Measurements from ENCODE around the gene ATG101. TPM values are rescaled to one million over a fixed set of nuclear protein-coding genes. Genes with fewer than 3 reads are reported as not detected.

Gene ATG101
- total and polyA plus RNA-seq, 2 of the 13 experiments (the other 11 are each of a cell fraction or from before 2014, with no cell fraction given): 58.2 to 67.7 TPM

DNA sequence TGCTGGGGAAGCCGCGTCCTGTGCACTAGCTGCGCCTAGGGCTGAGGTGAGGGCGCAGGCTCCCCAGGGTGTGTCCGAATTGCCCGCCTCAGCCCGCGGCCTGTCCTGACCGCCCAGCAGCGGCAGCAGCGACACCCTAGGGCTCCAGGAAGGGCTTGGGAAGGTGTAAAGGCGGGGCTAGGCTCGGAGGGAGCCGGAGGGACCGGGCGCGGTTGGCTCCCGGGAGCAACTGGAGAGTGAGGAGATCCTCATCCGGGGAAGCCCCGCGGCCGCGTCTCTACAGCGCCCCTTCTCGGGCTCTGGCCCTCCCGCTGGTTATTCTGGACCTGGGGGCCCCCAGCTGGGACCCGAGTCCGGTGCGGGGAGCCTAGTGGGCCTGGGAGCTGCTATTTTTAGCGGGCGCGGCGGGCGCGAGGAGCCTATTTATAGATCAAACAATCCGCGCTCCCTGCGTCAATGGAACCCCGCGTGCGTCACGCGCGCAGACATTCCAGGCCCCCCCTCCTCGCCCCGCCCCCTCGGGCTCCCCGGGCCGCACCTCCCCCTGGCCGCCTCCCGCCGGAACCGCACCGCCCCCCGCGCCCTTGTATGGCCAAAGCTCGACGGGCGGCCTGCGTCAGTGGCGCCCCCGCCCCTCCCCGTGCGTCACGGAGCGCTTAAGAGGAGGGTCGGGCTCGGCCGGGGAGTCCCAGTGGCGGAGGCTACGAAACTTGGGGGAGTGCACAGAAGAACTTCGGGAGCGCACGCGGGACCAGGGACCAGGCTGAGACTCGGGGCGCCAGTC is 18.8 kb upstream of the ATG101 start, which contains the start of gene NR4A1 (continued):
- TF ChIP-seq U2AF1 (optimal IDR thresholded peaks at IDR 0.05; ENCODE audit: low read depth, low read length) (peak; percentile 83), ZMAT5 (CRISPR knock-in tag; IDR thresholded peaks at IDR 0.05; ENCODE audit: borderline replicate concordance, low read depth) (no peak), ATAD3A (CRISPR knock-in tag; IDR thresholded peaks at IDR 0.05) (no peak), REPIN1 (CRISPR knock-in tag; IDR thresholded peaks at IDR 0.05; ENCODE audit: borderline replicate concordance, low read depth) (0 out of 2 replicates have a peak, but pooled peaks have one; percentile 18), ZSCAN29 (CRISPR knock-in tag; conservative IDR thresholded peaks at IDR 0.05) (peak; percentile 98), MLX (CRISPR knock-in tag; IDR thresholded peaks at IDR 0.05) (no peak), FOXA1 (IDR thresholded peaks at IDR 0.05) (no peak), FOXA1 (CRISPR knock-in tag; IDR thresholded peaks at IDR 0.05) (no peak), ZFP36L1 (CRISPR knock-in tag; IDR thresholded peaks at IDR 0.05) (no peak), ZNF205 (CRISPR knock-in tag; IDR thresholded peaks at IDR 0.05) (no peak), GRHL1 (CRISPR knock-in tag; conservative IDR thresholded peaks at IDR 0.05) (no peak), MTF2 (CRISPR knock-in tag; IDR thresholded peaks at IDR 0.05; ENCODE audit: borderline replicate concordance) (0 out of 2 replicates have a peak, but pooled peaks have one; percentile 43)
- TF ChIP-seq, protein P1, sequence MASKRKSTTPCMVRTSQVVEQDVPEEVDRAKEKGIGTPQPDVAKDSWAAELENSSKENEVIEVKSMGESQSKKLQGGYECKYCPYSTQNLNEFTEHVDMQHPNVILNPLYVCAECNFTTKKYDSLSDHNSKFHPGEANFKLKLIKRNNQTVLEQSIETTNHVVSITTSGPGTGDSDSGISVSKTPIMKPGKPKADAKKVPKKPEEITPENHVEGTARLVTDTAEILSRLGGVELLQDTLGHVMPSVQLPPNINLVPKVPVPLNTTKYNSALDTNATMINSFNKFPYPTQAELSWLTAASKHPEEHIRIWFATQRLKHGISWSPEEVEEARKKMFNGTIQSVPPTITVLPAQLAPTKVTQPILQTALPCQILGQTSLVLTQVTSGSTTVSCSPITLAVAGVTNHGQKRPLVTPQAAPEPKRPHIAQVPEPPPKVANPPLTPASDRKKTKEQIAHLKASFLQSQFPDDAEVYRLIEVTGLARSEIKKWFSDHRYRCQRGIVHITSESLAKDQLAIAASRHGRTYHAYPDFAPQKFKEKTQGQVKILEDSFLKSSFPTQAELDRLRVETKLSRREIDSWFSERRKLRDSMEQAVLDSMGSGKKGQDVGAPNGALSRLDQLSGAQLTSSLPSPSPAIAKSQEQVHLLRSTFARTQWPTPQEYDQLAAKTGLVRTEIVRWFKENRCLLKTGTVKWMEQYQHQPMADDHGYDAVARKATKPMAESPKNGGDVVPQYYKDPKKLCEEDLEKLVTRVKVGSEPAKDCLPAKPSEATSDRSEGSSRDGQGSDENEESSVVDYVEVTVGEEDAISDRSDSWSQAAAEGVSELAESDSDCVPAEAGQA (IDR thresholded peaks at IDR 0.05; ENCODE audit: low read depth): no peak
- TF ChIP-seq, protein P1 (CRISPR knock-in tag; IDR thresholded peaks at IDR 0.05; ENCODE audit: borderline replicate concordance): no peak
- TF ChIP-seq, protein P2, sequence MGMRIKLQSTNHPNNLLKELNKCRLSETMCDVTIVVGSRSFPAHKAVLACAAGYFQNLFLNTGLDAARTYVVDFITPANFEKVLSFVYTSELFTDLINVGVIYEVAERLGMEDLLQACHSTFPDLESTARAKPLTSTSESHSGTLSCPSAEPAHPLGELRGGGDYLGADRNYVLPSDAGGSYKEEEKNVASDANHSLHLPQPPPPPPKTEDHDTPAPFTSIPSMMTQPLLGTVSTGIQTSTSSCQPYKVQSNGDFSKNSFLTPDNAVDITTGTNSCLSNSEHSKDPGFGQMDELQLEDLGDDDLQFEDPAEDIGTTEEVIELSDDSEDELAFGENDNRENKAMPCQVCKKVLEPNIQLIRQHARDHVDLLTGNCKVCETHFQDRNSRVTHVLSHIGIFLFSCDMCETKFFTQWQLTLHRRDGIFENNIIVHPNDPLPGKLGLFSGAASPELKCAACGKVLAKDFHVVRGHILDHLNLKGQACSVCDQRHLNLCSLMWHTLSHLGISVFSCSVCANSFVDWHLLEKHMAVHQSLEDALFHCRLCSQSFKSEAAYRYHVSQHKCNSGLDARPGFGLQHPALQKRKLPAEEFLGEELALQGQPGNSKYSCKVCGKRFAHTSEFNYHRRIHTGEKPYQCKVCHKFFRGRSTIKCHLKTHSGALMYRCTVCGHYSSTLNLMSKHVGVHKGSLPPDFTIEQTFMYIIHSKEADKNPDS (CRISPR knock-in tag; IDR thresholded peaks at IDR 0.05): no peak
- TF ChIP-seq, protein P3, sequence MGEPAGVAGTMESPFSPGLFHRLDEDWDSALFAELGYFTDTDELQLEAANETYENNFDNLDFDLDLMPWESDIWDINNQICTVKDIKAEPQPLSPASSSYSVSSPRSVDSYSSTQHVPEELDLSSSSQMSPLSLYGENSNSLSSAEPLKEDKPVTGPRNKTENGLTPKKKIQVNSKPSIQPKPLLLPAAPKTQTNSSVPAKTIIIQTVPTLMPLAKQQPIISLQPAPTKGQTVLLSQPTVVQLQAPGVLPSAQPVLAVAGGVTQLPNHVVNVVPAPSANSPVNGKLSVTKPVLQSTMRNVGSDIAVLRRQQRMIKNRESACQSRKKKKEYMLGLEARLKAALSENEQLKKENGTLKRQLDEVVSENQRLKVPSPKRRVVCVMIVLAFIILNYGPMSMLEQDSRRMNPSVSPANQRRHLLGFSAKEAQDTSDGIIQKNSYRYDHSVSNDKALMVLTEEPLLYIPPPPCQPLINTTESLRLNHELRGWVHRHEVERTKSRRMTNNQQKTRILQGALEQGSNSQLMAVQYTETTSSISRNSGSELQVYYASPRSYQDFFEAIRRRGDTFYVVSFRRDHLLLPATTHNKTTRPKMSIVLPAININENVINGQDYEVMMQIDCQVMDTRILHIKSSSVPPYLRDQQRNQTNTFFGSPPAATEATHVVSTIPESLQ (CRISPR knock-in tag; conservative IDR thresholded peaks at IDR 0.05): no peak

Data from HepG2 (cell line).